HCEC 1CT (cell line): ENCODE results near the gene CASD1.

ENCODE experiments used
- DNase-seq: peaks from one replicate; pipeline ENCODE4 v3.0.0-alpha.2; 2017

The CASD1 gene

GRCh38 chr7:94588075-94588474, 78.5 kb downstream of the CASD1 start:
- no peak for DNase-seq

- no peak for DNase-seq
Observed at GRCh38 chr7:94590526-94591162, 81.0 kb downstream of the CASD1 start.

- no peak for DNase-seq
Observed at GRCh38 chr7:94591176-94591575, 81.6 kb downstream of the CASD1 start.

- no peak for DNase-seq
Observed at GRCh38 chr7:94594882-94595281, 85.3 kb downstream of the CASD1 start.

- no peak for DNase-seq
Observed at GRCh38 chr7:94595717-94596116, 86.1 kb downstream of the CASD1 start.

GRCh38 chr7:94600267-94600666, 90.7 kb downstream of the CASD1 start:
- no peak for DNase-seq

GRCh38 chr7:94602181-94602580, 92.6 kb downstream of the CASD1 start:
- peak; percentile 15 for DNase-seq

- DNase-seq: no peak
Observed at GRCh38 chr7:94605031-94605430, 95.4 kb downstream of the CASD1 start.
